LNCAP (cell line): ENCODE measurements around the gene MRPS21.

Experiments
- CTCF ChIP-seq: fragments of 450-650 bp; IDR thresholded peaks from 2 replicates; pipeline ENCODE4 v1.5.1; 2017; ENCODE audit warnings: mild to moderate bottlenecking

The MRPS21 gene

GRCh38 chr1:150311762-150312161 is 18.1 kb downstream of the MRPS21 start:
- TF ChIP-seq CTCF = no peak

- no peak for TF ChIP-seq CTCF
Observed at GRCh38 chr1:150320667-150320978, 27.0 kb downstream of the MRPS21 start.

- no peak for TF ChIP-seq CTCF
Observed at GRCh38 chr1:150321826-150322166, 28.1 kb downstream of the MRPS21 start.

- TF ChIP-seq CTCF = no peak
Observed at GRCh38 chr1:150322310-150322709, 28.6 kb downstream of the MRPS21 start.

GRCh38 chr1:150332651-150333290 is 39.1 kb downstream of the MRPS21 start:
- no peak for TF ChIP-seq CTCF

GRCh38 chr1:150346316-150346715 is 52.7 kb downstream of the MRPS21 start:
- no peak for TF ChIP-seq CTCF

- no peak for TF ChIP-seq CTCF
Observed at GRCh38 chr1:150352866-150353265, 59.2 kb downstream of the MRPS21 start.
